B cell (primary cell): Measurements from ENCODE around the gene WDR90.

Source experiments
- EZH2 ChIP-seq: IDR thresholded peaks from 2 replicates; pipeline ENCODE4 v1.6.1; 2012; ENCODE audit warnings: borderline replicate concordance, low read depth, mild to moderate bottlenecking, moderate library complexity, low read length; ENCODE audit not compliant: insufficient read depth, poor library complexity, severe bottlenecking
- TF ChIP-seq, protein P1 (sequence below): fragments of 200-600 bp; IDR thresholded peaks from one replicate; pipeline ENCODE4 v1.8.0; 2022; ENCODE audit warnings: antibody characterized with exemption, mild to moderate bottlenecking

DNA sequence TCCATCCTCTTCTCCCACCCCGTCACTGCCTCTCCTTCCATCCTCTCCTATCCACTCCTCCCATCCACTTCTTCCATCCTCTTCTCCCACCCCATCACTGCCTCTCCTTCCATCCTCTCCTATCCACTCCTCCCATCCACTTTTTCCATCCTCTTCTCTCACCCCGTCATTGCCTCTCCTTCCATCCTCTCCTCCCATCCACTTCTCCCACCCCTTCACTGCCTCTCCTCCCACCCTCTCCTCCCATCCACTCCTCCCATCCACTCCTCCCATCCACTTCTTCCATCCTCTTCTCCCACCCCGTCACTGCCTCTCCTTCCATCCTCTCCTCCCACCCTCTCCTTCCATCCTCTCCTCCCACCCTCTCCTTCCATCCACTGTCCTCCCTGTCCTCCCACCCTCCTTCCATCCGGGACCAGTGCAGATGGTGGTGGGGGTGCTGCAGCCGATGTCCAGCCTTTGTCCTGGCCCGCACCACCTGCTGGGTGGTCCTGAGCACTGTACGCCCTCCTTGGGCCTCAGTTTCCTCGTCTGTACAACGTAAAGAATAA lies 17.3 kb upstream of the WDR90 start:
- TF ChIP-seq, protein P1, sequence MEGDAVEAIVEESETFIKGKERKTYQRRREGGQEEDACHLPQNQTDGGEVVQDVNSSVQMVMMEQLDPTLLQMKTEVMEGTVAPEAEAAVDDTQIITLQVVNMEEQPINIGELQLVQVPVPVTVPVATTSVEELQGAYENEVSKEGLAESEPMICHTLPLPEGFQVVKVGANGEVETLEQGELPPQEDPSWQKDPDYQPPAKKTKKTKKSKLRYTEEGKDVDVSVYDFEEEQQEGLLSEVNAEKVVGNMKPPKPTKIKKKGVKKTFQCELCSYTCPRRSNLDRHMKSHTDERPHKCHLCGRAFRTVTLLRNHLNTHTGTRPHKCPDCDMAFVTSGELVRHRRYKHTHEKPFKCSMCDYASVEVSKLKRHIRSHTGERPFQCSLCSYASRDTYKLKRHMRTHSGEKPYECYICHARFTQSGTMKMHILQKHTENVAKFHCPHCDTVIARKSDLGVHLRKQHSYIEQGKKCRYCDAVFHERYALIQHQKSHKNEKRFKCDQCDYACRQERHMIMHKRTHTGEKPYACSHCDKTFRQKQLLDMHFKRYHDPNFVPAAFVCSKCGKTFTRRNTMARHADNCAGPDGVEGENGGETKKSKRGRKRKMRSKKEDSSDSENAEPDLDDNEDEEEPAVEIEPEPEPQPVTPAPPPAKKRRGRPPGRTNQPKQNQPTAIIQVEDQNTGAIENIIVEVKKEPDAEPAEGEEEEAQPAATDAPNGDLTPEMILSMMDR, result no peak
- TF ChIP-seq EZH2, result no peak
